GM23338 (cell line): ENCODE results near the gene RAB30. TPM values are rescaled to one million over a fixed set of nuclear protein-coding genes. Genes with fewer than 3 reads are reported as not detected.

Experiments used
- ATAC-seq: fragments of 200-7000 bp; cut with Tn5 transposase; 3 replicates; pipeline ENCODE4 v1.9.1; 2020
- DNase-seq: peaks from one replicate; pipeline ENCODE4 v3.0.0-alpha.2; 2015; ENCODE audit warnings: low spot score
- H2AFZ ChIP-seq: fragments of 200-600 bp; sonication (generic); 2 replicates; pipeline ENCODE4 v1.8.0; 2016; ENCODE audit warnings: antibody characterized with exemption, mild to moderate bottlenecking, moderate library complexity
- H3F3A ChIP-seq: fragments of 200-600 bp; sonication (generic); replicated peaks from 2 replicates; pipeline ENCODE4 v1.8.0; 2017; ENCODE audit warnings: antibody characterized with exemption, mixed run types, low read depth
- H3K27ac ChIP-seq: fragments of 200-600 bp; sonication (generic); 2 replicates; pipeline ENCODE4 v1.6.1; 2016; ENCODE audit warnings: low read depth
- H3K27me3 ChIP-seq: fragments of 200-600 bp; sonication (generic); 2 replicates; pipeline ENCODE4 v1.8.0; 2016; ENCODE audit warnings: mild to moderate bottlenecking, mixed run types, moderate library complexity; ENCODE audit not compliant: insufficient read depth
- H3K36me3 ChIP-seq: fragments of 200-600 bp; sonication (generic); 2 replicates; pipeline ENCODE4 v1.8.0; 2016; ENCODE audit warnings: mild to moderate bottlenecking; ENCODE audit not compliant: insufficient read depth
- H3K4me1 ChIP-seq: fragments of 200-600 bp; sonication (generic); 2 replicates; pipeline ENCODE4 v1.8.0; 2016; ENCODE audit warnings: mild to moderate bottlenecking, moderate library complexity; ENCODE audit not compliant: insufficient read depth
- H3K4me2 ChIP-seq: fragments of 200-600 bp; sonication (generic); 2 replicates; pipeline ENCODE4 v1.7.1; 2017; ENCODE audit warnings: mixed run types
- H3K4me3 ChIP-seq: fragments of 200-600 bp; sonication (generic); 2 replicates; pipeline ENCODE4 v1.6.1; 2016; ENCODE audit warnings: mixed run types
- H3K79me2 ChIP-seq: fragments of 200-600 bp; sonication (generic); replicated peaks from 2 replicates; pipeline ENCODE4 v1.8.0; 2017; ENCODE audit warnings: mild to moderate bottlenecking; ENCODE audit not compliant: insufficient read depth
- H3K9me2 ChIP-seq: fragments of 200-600 bp; sonication (generic); 2 replicates; pipeline ENCODE4 v1.8.0; 2017; ENCODE audit not compliant: insufficient read depth
- H4K20me1 ChIP-seq: fragments of 200-600 bp; sonication (generic); replicated peaks from 2 replicates; pipeline ENCODE4 v1.8.0; 2017; ENCODE audit warnings: mild to moderate bottlenecking; ENCODE audit not compliant: insufficient read depth
- H3K27ac Mint-ChIP-seq: 2 replicates; pipeline ENCODE4 v1.8.0; 2020; ENCODE audit warnings: inconsistent platforms, mild to moderate bottlenecking, moderate library complexity, mixed read lengths
- H3K27me3 Mint-ChIP-seq: 3 replicates; pipeline ENCODE4 v1.8.0; 2022; ENCODE audit warnings: low read depth, mild to moderate bottlenecking, moderate library complexity, mixed read lengths, inconsistent platforms; ENCODE audit not compliant: insufficient read depth, poor library complexity
- H3K36me3 Mint-ChIP-seq: 3 replicates; pipeline ENCODE4 v1.8.0; 2021; ENCODE audit warnings: low read depth, mild to moderate bottlenecking, inconsistent platforms, moderate library complexity, mixed read lengths
- H3K4me1 Mint-ChIP-seq: 3 replicates; pipeline ENCODE4 v1.8.0; 2020; ENCODE audit warnings: mild to moderate bottlenecking, inconsistent platforms, mixed read lengths
- H3K4me3 Mint-ChIP-seq: 3 replicates; pipeline ENCODE4 v1.8.0; 2021; ENCODE audit warnings: moderate library complexity, mild to moderate bottlenecking, inconsistent platforms, mixed read lengths
- H3K9me3 Mint-ChIP-seq: 3 replicates; pipeline ENCODE4 v1.8.0; 2020; ENCODE audit warnings: moderate library complexity, mild to moderate bottlenecking, inconsistent platforms, mixed read lengths
- CREB1 ChIP-seq: fragments of 250-450 bp; sonication (Bioruptor Pico); IDR thresholded peaks from 2 replicates; pipeline ENCODE4 v1.5.0; 2020; ENCODE audit warnings: low read depth, mild to moderate bottlenecking, moderate library complexity
- EZH2phosphoT487 ChIP-seq: fragments of 200-600 bp; sonication (generic); IDR thresholded peaks from one replicate; pipeline ENCODE4 v1.8.1; 2018; ENCODE audit warnings: antibody characterized with exemption; ENCODE audit not compliant: unreplicated experiment
- POLR2AphosphoS5 ChIP-seq: IDR thresholded peaks from 2 replicates; pipeline ENCODE4 v1.6.1; 2016; ENCODE audit warnings: antibody characterized with exemption, low read depth
- STAT1 ChIP-seq: IDR thresholded peaks from one replicate; pipeline ENCODE4 v1.6.1; 2016; ENCODE audit warnings: antibody characterized with exemption; ENCODE audit not compliant: unreplicated experiment
- ZNF114 ChIP-seq: fragments of 250-450 bp; sonication (Bioruptor Pico); IDR thresholded peaks from 2 replicates; pipeline ENCODE4 v1.5.0; 2020; ENCODE audit warnings: mild to moderate bottlenecking, moderate library complexity
- polyA plus RNA-seq: library from polyadenylated mRNA; unstranded; fragments of >200 nt; fragmentation: Nextera tagmentation; extraction: Ambion mirVana; gene quantifications from 2 replicates; pipeline ENCODE4 v1.2.1, GENCODE V29; 2016
- total RNA-seq: library from RNA; depleted of rRNA; stranded (reverse); fragments of >200 nt; shearing (Covaris generic); gene quantifications from 2 replicates; pipeline ENCODE4 v1.2.3, GENCODE V29; 2014
- TF ChIP-seq, protein P1 (sequence below): IDR thresholded peaks from 2 replicates; pipeline ENCODE4 v1.6.1; 2016; ENCODE audit warnings: antibody characterized with exemption
- TF ChIP-seq, protein P2 (sequence below), 2 experiments: fragments of 200-600 bp in 1 of 2; sonication (generic) in 1 of 2; conservative IDR thresholded peaks; 2 replicates each; pipeline versions ENCODE4 v1.5.1 to v1.6.1; 2016 to 2017; ENCODE audit warnings: antibody characterized with exemption in 2 of 2, low read depth in 2 of 2, mild to moderate bottlenecking in 2 of 2, moderate library complexity in 1 of 2
- TF ChIP-seq, protein P3 (sequence below): IDR thresholded peaks from one replicate; pipeline ENCODE4 v1.6.1; 2018; ENCODE audit warnings: antibody characterized with exemption; ENCODE audit not compliant: unreplicated experiment

The RAB30 gene
- total and polyA plus RNA-seq, 2 experiments from 2014 or later, result 3.3 to 6.6 TPM

DNA sequence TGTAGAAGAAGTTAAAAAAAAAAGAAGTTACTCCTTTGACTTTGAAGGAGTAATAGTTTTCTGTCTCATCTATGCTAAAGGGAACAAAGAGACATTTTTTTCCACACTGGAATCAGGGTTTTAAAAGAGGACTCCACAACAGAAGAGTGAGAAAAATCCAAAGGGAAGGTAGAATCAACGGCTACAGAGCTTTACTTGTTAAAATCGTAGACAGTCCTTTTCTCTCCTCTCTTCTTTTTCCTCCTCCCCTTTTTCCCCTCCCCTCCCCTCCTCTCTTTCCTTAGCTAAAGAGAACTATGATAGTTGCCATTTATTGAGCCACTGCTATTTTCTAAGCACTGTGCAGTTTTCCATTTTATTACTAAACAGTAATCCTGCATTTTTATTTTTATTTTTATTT, 141.0 kb downstream of the RAB30 start:
- no peak overlapping the region for H3K4me2 ChIP-seq
- H3K4me3 Mint-ChIP-seq, result no peak overlapping the region
- H3K36me3 ChIP-seq, result peaks cover 30% of the 10 kb centered on the region; the same call in 1 of the 2 replicates
- H3K79me2 ChIP-seq, result no peaks in the 10 kb centered on the region
- DNase-seq (no peak), ATAC-seq (no peak)
- no peaks in the 10 kb centered on the region for H3K9me2 ChIP-seq
- H3K4me1 Mint-ChIP-seq, result no peaks in the 10 kb centered on the region
- no peak overlapping the region for H3K27ac ChIP-seq
- no peaks in the 10 kb centered on the region for H3K27me3 Mint-ChIP-seq
- no peak overlapping the region for H3K27ac Mint-ChIP-seq
- no peaks in the 10 kb centered on the region for H3F3A ChIP-seq
- no peaks in the 10 kb centered on the region for H4K20me1 ChIP-seq
- no peaks in the 10 kb centered on the region for H3K4me1 ChIP-seq
- TF ChIP-seq STAT1, result no peak
- TF ChIP-seq, protein P1, sequence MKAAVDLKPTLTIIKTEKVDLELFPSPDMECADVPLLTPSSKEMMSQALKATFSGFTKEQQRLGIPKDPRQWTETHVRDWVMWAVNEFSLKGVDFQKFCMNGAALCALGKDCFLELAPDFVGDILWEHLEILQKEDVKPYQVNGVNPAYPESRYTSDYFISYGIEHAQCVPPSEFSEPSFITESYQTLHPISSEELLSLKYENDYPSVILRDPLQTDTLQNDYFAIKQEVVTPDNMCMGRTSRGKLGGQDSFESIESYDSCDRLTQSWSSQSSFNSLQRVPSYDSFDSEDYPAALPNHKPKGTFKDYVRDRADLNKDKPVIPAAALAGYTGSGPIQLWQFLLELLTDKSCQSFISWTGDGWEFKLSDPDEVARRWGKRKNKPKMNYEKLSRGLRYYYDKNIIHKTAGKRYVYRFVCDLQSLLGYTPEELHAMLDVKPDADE, result no peak
- no peak overlapping the region for H2AFZ ChIP-seq
- H3K4me3 ChIP-seq, result no peak overlapping the region
- no peaks in the 10 kb centered on the region for H3K9me3 Mint-ChIP-seq
- no peaks in the 10 kb centered on the region for H3K27me3 ChIP-seq
- H3K36me3 Mint-ChIP-seq, result peaks cover 51% of the 10 kb centered on the region

DNA sequence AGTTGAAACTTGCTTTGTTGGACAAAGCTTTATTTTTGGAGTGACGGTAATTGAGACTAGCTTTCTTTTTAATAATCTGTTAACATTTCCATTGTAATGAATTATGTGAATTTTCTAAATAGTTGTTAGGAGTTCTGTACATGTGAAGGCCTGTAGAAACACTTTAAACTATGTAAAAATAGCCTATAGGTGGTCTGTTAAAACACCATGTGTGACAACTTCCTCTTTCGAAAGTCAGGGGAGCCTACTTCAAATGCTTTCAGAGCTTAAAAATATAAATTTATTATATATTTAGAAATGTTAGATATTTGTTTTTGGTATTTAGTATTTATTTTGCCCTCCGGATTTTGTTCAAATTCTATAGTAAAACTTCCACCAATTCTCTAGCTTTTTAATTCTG, 141.5 kb downstream of the RAB30 start:
- Histone ChIP-seq H3K36me3 (peaks cover 30% of the 10 kb centered on the region; the same call in 1 of the 2 replicates), H3K9me2 (no peaks in the 10 kb centered on the region), H3K27me3 (no peaks in the 10 kb centered on the region), H3F3A (no peaks in the 10 kb centered on the region), H3K4me3 (no peak overlapping the region), H4K20me1 (no peaks in the 10 kb centered on the region), H3K79me2 (no peaks in the 10 kb centered on the region), H3K27ac (no peak overlapping the region), H3K4me1 (no peaks in the 10 kb centered on the region), H3K4me2 (no peak overlapping the region), H2AFZ (no peak overlapping the region)
- Mint-ChIP-seq H3K9me3 (no peaks in the 10 kb centered on the region), H3K27me3 (no peaks in the 10 kb centered on the region), H3K27ac (no peak overlapping the region), H3K4me1 (no peaks in the 10 kb centered on the region), H3K36me3 (peaks cover 52% of the 10 kb centered on the region), H3K4me3 (no peak overlapping the region)
- DNase-seq (no peak), ATAC-seq (no peak)
- TF ChIP-seq CREB1 (no peak), ZNF114 (CRISPR knock-in tag) (no peak), EZH2phosphoT487 (no peak), POLR2AphosphoS5 (no peak), STAT1 (no peak)
- TF ChIP-seq, protein P2, sequence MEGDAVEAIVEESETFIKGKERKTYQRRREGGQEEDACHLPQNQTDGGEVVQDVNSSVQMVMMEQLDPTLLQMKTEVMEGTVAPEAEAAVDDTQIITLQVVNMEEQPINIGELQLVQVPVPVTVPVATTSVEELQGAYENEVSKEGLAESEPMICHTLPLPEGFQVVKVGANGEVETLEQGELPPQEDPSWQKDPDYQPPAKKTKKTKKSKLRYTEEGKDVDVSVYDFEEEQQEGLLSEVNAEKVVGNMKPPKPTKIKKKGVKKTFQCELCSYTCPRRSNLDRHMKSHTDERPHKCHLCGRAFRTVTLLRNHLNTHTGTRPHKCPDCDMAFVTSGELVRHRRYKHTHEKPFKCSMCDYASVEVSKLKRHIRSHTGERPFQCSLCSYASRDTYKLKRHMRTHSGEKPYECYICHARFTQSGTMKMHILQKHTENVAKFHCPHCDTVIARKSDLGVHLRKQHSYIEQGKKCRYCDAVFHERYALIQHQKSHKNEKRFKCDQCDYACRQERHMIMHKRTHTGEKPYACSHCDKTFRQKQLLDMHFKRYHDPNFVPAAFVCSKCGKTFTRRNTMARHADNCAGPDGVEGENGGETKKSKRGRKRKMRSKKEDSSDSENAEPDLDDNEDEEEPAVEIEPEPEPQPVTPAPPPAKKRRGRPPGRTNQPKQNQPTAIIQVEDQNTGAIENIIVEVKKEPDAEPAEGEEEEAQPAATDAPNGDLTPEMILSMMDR (conservative IDR thresholded peaks at IDR 0.05; ENCODE audit: low read depth in 2 of 2), result no peak
- TF ChIP-seq, protein P1, result no peak
- TF ChIP-seq, protein P3, sequence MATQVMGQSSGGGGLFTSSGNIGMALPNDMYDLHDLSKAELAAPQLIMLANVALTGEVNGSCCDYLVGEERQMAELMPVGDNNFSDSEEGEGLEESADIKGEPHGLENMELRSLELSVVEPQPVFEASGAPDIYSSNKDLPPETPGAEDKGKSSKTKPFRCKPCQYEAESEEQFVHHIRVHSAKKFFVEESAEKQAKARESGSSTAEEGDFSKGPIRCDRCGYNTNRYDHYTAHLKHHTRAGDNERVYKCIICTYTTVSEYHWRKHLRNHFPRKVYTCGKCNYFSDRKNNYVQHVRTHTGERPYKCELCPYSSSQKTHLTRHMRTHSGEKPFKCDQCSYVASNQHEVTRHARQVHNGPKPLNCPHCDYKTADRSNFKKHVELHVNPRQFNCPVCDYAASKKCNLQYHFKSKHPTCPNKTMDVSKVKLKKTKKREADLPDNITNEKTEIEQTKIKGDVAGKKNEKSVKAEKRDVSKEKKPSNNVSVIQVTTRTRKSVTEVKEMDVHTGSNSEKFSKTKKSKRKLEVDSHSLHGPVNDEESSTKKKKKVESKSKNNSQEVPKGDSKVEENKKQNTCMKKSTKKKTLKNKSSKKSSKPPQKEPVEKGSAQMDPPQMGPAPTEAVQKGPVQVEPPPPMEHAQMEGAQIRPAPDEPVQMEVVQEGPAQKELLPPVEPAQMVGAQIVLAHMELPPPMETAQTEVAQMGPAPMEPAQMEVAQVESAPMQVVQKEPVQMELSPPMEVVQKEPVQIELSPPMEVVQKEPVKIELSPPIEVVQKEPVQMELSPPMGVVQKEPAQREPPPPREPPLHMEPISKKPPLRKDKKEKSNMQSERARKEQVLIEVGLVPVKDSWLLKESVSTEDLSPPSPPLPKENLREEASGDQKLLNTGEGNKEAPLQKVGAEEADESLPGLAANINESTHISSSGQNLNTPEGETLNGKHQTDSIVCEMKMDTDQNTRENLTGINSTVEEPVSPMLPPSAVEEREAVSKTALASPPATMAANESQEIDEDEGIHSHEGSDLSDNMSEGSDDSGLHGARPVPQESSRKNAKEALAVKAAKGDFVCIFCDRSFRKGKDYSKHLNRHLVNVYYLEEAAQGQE, result no peak
